ENCODE data around the gene DSG3.
"Not testable (repeated sequence)": the region's sequence is repeated elsewhere in the genome, so short reads cannot be mapped to it uniquely, and the experiment has no call there.

Gene DSG3

DNA sequence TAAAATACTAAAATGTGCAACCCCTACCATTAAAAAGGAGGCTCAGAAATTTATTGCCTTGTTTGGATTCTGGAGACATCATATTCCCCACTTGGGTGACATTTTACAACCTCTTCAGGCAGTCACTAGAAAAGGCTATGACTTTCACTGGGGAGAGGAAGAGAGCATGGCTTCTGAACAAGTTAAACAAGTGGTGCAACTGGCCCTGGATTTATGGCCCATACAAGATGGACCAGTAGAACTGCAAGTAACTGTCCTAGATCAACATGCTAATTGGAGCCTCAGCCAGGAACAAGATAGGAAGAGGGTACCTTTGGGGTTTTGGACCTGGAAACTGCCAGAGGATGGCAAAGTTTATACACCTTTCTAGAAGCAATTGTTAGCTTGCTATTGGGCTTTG, 46.4 kb downstream of the DSG3 start:
- DNase-seq, result no peak

GRCh38 chr18:31494705-31495244, 47.2 kb downstream of the DSG3 start:
- DNase-seq, result not testable (repeated sequence)

- DNase-seq, result no peak
Observed at GRCh38 chr18:31497404-31497835, 49.9 kb downstream of the DSG3 start.

DNA sequence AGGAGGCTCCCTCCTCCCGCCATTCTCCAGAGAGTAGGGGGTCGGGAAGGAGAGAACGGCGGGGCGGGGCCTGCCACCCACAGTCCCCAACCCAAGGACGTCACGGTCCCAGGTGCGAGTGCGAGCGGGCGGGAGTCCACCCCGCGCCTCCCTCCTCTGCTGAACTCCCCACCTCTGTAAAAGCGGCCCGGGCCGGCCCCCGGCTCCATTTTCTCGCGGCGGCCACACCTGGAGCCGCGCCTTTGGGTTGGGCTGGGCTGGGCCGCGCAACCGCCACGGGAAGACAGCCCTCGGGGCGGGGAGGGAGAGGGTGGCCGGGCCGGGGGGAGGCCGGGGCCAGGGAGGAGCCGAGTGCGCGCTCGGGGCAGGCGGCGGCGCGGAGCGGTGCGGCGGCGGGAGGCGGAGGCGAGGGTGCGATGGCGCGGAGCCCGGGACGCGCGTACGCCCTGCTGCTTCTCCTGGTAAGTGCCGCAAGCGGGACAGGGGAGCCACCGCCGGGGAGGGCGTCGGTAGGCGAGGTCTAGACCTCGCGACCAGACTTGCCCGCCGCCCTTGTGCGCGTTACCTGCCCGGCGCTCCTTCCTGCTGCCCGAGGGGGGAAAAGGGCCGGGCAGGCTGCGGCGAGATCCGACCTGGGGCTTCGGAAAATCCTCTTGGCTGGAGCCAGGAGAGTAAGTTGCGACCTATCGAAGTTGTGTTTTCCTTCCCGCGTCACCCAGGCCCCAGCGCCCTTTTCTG, 50.5 kb downstream of the DSG3 start, which contains the start of gene DSG2:
DSG2 (plus strand) TSS at position 342 of the 738 bp plus-strand sequence; CDS start at position 417, 75 bp downstream.
- peak; percentile 11 for DNase-seq

DNA sequence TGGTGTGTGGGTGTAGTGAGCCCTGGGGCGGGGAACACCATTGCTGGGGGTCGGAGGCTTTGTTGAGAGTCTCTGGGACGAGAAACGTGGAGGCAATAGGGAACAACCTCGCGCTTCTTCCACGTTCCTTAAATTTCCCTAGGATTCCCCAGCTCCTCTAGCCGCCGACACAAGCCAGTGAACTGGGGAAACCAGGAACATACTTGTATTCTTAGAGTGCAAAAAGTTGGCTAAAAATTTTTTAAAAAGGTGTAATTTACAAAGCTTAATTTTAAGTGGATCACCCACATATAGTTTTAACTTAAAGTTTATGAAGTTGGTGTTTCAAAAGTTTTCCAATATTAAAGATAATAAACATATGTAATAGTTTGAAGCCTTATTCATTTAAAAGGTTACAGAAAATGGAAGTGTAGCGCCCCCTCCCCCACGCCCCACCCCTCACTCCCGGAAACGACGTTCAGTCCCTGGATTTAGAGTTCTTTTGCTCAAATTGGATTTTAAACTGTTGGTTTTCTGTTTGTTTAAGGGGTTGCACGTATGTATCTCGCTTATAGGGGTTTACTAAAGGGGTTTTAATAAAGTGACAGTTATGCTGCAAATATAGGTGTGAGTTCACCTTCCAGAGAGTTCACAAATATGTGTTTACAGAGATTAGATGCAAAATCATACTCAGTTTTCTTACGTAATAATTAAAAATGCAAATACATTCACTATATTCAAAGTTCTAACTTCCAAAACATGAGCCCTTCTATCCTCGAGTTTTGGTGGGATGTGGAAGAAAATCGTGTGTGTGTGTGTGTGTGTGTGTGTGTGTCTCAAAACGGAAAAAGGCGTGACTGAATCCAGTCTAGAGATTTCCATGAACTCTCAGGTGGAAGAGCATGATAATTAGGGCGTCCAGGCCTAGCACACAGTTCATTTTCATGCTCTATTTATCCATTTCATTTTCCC, 51.3 kb downstream of the DSG3 start:
- no peak for DNase-seq

- no peak for DNase-seq
Observed at GRCh38 chr18:31500051-31500688, 52.6 kb downstream of the DSG3 start.

- no peak for DNase-seq
Observed at GRCh38 chr18:31503011-31503410, 55.5 kb downstream of the DSG3 start.

DNA sequence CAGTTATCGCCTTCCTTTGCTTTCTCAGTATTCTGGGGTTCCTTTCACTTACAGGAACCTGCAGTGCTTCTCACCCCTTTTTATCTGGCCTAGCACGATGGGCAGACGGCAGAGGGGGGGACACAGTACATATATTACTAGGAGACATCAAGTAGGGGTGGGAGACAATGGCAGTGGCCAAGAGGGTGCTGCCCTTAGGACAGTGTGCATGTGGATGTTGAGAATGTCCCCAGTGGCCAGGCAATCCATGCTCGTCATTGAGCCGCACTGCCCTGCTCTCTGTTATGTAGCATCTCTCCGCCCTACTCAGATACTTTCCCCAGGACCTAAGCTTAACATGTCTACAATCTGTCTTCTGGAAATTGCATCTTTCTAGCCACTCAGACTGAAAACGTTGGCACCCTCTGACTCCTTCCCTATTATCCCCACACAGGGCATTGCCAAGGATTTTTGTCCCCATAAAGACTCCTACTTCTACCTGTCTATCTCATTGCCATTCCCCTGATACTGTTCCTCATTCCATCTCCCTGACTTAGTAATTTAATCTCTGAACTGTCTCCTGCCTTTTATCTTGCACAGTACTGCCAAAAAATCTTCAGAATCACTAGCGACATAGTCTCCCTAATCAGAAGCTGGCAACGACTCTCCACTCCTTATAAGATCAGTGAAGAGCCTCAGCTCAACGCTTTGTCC, 57.1 kb downstream of the DSG3 start:
- no peak for DNase-seq

GRCh38 chr18:31505156-31505555, 57.6 kb downstream of the DSG3 start:
- DNase-seq, result no peak

DNA sequence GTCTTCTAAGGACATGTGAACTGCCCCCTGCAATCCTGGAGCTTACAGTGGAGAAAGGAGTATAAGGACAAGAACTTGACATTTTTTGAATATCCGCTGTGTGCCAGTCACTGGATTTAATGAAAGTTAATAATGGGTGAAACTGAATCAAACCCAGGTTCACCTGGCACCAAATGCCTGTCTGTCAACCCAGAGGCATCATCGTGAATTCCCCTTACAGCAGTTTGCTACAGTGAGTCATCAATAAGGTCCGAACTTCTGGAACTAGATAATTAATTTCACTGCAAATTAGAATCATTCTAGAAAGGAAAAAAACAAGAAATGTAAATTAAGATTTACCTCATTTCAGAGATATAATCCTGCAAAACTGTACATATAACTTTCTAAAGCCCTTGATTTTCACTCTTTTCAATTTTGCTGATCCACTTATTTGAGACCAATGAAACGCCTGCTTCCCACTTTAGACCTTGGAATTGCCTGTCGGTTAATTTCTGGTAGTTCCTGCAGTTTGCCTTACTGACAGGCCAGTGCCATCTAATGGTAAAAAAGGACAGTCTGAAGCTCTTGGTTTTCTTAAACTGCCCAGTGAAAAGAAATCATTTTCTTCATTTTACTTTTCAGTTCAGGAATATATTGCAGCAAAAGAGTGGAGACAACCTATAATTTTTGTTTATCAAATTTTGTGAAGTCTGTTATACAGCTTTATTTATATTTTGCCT, 58.6 kb downstream of the DSG3 start:
- peak; percentile 22 for DNase-seq

DNA sequence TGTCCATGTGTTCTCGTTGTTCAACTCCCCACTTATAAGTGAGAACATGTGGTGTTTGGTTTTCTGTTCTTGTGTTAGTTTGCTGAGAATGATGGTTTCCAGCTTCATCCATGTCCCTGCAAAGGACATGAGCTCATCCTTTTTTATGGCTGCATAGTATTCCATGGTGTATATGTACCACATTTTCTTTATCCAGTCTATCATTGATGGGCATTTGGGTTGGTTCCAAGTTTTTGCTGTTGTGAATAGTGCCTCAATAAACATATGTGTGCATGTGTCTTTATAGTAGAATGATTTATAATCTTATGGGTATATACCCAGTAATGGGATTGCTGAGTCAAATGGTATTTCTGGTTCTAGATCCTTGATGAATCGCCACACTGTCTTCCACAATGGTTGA, 59.6 kb downstream of the DSG3 start:
- not testable (repeated sequence) for DNase-seq

DNA sequence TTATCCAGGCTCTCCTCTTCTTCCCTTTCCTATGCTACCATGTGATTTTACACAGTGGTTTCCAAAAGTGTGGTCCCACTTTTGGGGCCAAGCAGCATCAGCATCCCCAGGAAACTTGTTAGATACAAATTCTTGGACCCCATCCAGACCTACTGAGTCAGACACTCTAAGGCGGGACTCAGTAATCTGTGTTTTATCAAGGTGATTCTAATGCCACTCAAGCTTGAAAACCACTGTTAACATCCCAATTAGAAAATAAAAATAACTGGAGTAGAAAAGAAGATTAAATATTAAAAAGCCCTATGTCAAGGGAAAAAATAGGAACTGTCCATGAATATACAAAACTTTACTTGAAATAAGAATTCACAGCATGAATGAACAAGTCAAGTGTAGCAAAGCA, 61.2 kb downstream of the DSG3 start:
- DNase-seq, result no peak

- no peak for DNase-seq
Observed at GRCh38 chr18:31509571-31509970, 62.0 kb downstream of the DSG3 start.

GRCh38 chr18:31510319-31510718, 62.8 kb downstream of the DSG3 start:
- no peak for DNase-seq

DNA sequence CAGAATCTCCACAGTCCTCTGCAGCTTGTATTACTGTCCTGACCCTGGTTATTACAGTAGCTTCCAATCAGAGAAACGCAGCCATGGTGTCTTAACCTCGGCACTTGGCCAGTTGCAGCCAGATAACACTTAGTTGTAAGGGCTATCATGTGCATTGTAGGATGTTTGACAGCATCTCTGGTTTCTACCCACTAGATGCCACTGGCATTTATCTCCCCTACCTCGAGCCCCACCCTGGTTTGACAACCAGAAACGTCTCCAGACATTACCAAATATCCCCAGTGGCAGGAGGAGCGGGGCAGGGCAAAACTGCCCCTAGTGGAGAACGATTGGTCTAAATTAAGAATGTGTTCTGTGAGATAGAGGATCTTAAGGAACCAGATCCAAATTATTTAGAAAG, 63.6 kb downstream of the DSG3 start:
- no peak for DNase-seq

- DNase-seq, result peak; percentile 69
Observed at GRCh38 chr18:31512203-31512764, 64.7 kb downstream of the DSG3 start.

DNA sequence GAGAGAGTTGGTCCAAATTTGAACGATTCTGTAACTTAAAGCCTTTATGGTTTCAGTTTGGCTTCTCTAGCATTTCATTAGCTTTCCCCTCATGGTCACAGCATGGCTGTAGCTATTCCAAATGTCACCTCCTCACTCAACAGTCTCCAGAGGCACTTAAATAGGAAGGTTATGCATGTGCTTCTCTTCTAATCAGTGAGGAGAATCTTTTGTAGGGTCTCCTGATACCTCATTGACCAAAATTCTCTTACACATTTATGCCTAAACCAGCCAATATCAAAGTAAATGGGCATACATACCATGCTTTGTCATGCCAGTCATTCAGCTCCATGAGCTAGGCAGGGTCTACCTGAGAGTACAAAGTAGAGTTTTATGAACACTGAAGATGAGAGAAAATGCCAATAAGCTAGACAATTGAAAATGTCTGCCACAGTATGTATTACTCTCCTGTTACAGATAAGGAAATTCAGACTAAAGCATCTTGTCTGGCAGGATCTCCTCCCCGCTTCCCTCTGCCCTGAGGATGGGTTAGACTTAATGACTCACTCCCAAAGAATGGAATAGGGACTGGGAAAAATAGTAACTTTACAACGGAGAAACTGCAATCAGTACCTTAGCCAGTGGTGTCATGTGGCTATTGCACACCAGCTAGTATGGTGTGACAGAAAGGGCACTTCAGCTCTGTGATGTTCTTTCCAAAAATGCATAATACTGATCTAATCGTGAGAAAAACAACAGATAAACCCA, 65.8 kb downstream of the DSG3 start:
- DNase-seq, result peak; percentile 68

DNA sequence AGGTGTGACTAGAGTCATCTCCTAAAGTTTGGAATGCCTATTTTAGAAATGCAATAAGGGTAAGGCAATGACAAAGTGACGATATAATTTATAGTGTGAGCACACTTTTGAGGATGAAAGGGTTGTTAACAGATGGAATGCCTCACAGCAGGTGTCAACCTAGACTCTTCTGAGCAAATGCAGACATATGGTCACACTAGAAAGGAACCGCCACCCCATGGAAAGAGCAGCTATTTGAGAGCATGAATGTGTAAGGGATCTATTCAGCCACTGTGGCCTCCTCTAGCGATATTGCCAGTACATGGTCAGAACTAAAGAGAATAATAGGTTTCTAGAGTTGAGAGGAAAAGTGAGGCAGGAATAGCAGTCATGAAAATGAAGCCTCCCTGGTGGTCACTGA, 68.9 kb downstream of the DSG3 start:
- DNase-seq, result no peak

DNA sequence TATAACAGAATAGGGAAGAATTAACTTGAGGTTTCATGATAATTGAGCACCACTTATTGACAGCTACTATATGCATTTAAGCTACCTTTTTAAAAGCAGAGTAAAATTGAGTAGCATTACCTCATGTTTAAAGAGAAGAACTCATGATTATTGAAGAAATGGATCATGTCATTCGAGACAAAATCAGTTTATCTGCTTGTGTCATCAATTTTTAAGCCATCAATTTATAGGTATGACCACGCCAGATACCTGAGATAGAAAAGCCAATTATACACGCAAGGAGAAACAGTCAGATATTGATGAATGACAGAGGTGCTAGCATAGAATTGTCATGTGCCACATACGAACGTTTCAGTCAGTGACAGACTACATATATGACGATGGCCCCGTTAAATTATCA, 78.8 kb downstream of the DSG3 start:
- no peak for DNase-seq
